Measurements from ENCODE around the gene MCM8.
A peak's percentile ranks its signal among the peaks of the same experiment; 100 is the strongest.

MCM8 gene

DNA sequence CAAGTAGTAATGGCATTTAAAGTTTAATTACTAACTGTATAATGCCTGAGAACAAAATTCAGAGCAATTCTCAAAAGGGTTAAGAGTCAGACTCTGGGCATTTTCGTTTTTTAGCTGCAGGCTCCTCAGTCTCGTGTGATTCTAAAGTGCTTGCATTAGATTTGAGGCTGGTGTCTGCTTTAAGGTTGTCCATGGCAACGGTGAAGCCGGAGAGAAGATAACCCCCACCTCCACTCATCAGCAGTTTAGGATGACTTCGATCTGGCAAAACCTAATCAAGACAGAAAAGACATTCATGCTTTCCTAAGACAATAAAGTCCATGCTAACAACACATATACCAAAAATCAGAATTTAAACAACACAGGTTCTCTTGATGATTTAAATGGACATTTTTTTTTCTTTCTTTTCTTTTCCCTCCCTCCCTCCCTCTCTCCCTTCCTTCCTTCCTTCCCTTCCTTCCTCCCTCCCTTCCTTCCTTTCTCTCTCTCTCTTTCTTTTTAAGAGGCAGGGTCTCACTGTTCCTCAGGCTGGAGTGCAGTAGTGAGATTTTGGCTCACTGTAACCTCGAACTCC lies 11.9 kb upstream of the MCM8 start:
- Histone ChIP-seq H3K27ac (ENCODE audit: low read length) (no peak overlapping the region), H3K36me3 (ENCODE audit: insufficient read depth, low read length) (peaks cover 55% of the 10 kb centered on the region), H3K4me1 (ENCODE audit: insufficient read depth, low read length) (no peaks in the 10 kb centered on the region), H3K79me2 (ENCODE audit: insufficient read depth, low read length) (no peaks in the 10 kb centered on the region), H2AFZ (ENCODE audit: low read depth, low read length) (no peak overlapping the region), H3K4me3 (ENCODE audit: low read depth in 1 of 2, low read length in 2 of 2) (no peak overlapping the region), H3K27me3 (ENCODE audit: insufficient read depth, low read length, poor library complexity) (no peaks in the 10 kb centered on the region), H3K9ac (ENCODE audit: low read depth, low read length) (no peak overlapping the region), H3K4me2 (ENCODE audit: insufficient read depth, low read length) (no peak overlapping the region), H3K9me3 (ENCODE audit: insufficient read depth, low read length, severe bottlenecking) (no peaks in the 10 kb centered on the region), H4K20me1 (ENCODE audit: insufficient read depth, low read length) (no peaks in the 10 kb centered on the region)
- ATAC-seq (ENCODE audit: insufficient read depth, low read depth) (no peak), DNase-seq (no peak)
- TF ChIP-seq, protein P1, sequence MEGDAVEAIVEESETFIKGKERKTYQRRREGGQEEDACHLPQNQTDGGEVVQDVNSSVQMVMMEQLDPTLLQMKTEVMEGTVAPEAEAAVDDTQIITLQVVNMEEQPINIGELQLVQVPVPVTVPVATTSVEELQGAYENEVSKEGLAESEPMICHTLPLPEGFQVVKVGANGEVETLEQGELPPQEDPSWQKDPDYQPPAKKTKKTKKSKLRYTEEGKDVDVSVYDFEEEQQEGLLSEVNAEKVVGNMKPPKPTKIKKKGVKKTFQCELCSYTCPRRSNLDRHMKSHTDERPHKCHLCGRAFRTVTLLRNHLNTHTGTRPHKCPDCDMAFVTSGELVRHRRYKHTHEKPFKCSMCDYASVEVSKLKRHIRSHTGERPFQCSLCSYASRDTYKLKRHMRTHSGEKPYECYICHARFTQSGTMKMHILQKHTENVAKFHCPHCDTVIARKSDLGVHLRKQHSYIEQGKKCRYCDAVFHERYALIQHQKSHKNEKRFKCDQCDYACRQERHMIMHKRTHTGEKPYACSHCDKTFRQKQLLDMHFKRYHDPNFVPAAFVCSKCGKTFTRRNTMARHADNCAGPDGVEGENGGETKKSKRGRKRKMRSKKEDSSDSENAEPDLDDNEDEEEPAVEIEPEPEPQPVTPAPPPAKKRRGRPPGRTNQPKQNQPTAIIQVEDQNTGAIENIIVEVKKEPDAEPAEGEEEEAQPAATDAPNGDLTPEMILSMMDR (IDR thresholded peaks at IDR 0.05; ENCODE audit: borderline replicate concordance, extremely low read depth, low read length, poor library complexity, severe bottlenecking) = no peak
- no peak for TF ChIP-seq EZH2 (IDR thresholded peaks at IDR 0.05; ENCODE audit: borderline replicate concordance, low read depth, low read length, severe bottlenecking)

DNA sequence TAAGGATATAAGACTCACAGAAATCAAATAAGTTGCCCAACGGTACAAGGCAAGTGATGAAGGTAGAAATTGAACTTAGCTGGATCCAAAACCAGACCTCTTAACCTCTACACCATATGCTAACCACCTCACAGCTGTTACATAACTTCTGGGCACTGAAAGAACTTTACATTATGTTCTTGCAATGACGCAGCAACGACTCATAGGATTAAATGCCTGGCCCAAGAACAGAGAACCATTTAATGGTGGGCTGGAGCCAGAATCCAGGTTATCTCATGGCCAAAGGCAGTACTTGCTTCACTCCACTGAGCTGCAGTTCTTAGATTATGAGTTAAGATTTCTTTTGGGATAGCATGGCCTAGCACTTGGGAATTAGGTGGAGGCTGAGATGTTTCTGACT lies 4.5 kb upstream of the MCM8 start:
- Histone ChIP-seq H3K4me2 (ENCODE audit: insufficient read depth, low read length) (no peak overlapping the region), H2AFZ (ENCODE audit: low read depth, low read length) (no peak overlapping the region), H3K9ac (ENCODE audit: low read depth, low read length) (no peak overlapping the region), H3K9me3 (ENCODE audit: insufficient read depth, low read length, severe bottlenecking) (no peaks in the 10 kb centered on the region), H3K4me3 (ENCODE audit: low read depth in 1 of 2, low read length in 2 of 2) (no peak overlapping the region), H4K20me1 (ENCODE audit: insufficient read depth, low read length) (no peaks in the 10 kb centered on the region), H3K4me1 (ENCODE audit: insufficient read depth, low read length) (peaks cover 21% of the 10 kb centered on the region), H3K79me2 (ENCODE audit: insufficient read depth, low read length) (peaks cover 41% of the 10 kb centered on the region), H3K27me3 (ENCODE audit: insufficient read depth, low read length, poor library complexity) (no peaks in the 10 kb centered on the region), H3K36me3 (ENCODE audit: insufficient read depth, low read length) (peaks cover 67% of the 10 kb centered on the region), H3K27ac (ENCODE audit: low read length) (no peak overlapping the region)
- no peak for ATAC-seq (ENCODE audit: insufficient read depth, low read depth)
- TF ChIP-seq, protein P1 (IDR thresholded peaks at IDR 0.05; ENCODE audit: borderline replicate concordance, extremely low read depth, low read length, poor library complexity, severe bottlenecking) = no peak
- TF ChIP-seq EZH2 (IDR thresholded peaks at IDR 0.05; ENCODE audit: borderline replicate concordance, low read depth, low read length, severe bottlenecking) = no peak
- no peak for DNase-seq

DNA sequence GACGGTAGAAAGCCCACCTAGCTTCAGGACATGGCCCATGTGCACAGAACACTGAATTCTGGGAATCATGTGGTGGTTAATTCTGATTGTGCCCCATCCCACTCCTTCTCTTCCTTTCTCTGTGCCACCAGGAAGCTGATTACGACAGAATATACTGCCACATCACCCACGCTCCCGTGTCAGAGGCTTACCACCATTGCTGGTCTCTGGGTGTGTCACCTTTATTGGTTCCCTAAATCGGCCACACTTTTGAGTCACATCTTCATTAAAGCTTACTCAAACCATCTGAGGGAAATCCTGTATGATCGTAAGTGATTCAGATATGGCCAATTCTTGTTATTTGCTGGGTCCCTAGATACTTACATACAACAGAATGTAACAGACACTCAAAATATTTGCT lies 3.2 kb upstream of the MCM8 start:
- Histone ChIP-seq H3K9me3 (ENCODE audit: insufficient read depth, low read length, severe bottlenecking) (no peaks in the 10 kb centered on the region), H3K4me1 (ENCODE audit: insufficient read depth, low read length) (peaks cover 31% of the 10 kb centered on the region), H3K27me3 (ENCODE audit: insufficient read depth, low read length, poor library complexity) (no peaks in the 10 kb centered on the region), H2AFZ (ENCODE audit: low read depth, low read length) (no peak overlapping the region), H4K20me1 (ENCODE audit: insufficient read depth, low read length) (no peaks in the 10 kb centered on the region), H3K79me2 (ENCODE audit: insufficient read depth, low read length) (peaks cover 55% of the 10 kb centered on the region), H3K9ac (ENCODE audit: low read depth, low read length) (no peak overlapping the region), H3K36me3 (ENCODE audit: insufficient read depth, low read length) (peaks cover 59% of the 10 kb centered on the region), H3K27ac (ENCODE audit: low read length) (no peak overlapping the region), H3K4me3 (ENCODE audit: low read depth in 1 of 2, low read length in 2 of 2) (no peak overlapping the region), H3K4me2 (ENCODE audit: insufficient read depth, low read length) (peak overlapping the region; percentile 10; the same call in 1 of the 2 replicates)
- ATAC-seq (ENCODE audit: insufficient read depth, low read depth) = no peak
- DNase-seq = no peak
- no peak for TF ChIP-seq EZH2 (IDR thresholded peaks at IDR 0.05; ENCODE audit: borderline replicate concordance, low read depth, low read length, severe bottlenecking)
- TF ChIP-seq, protein P1 (IDR thresholded peaks at IDR 0.05; ENCODE audit: borderline replicate concordance, extremely low read depth, low read length, poor library complexity, severe bottlenecking) = no peak
